ENCODE measurements around the gene MPST.

Gene MPST

GRCh38 chr22:37049224-37049623 is 29.7 kb downstream of the MPST start:
- no peaks in the 10 kb centered on the region for H4K20me1 ChIP-seq (ENCODE audit: insufficient read depth, low read length)
- H3K27ac ChIP-seq (ENCODE audit: low read length) = no peak overlapping the region
- H3K4me3 ChIP-seq (ENCODE audit: low read length) = no peak overlapping the region
- H3K9ac ChIP-seq (ENCODE audit: low read length) = no peak overlapping the region
- no peak for TF ChIP-seq EZH2phosphoT487 (IDR thresholded peaks at IDR 0.05; ENCODE audit: low read depth)
- TF ChIP-seq, protein P1, sequence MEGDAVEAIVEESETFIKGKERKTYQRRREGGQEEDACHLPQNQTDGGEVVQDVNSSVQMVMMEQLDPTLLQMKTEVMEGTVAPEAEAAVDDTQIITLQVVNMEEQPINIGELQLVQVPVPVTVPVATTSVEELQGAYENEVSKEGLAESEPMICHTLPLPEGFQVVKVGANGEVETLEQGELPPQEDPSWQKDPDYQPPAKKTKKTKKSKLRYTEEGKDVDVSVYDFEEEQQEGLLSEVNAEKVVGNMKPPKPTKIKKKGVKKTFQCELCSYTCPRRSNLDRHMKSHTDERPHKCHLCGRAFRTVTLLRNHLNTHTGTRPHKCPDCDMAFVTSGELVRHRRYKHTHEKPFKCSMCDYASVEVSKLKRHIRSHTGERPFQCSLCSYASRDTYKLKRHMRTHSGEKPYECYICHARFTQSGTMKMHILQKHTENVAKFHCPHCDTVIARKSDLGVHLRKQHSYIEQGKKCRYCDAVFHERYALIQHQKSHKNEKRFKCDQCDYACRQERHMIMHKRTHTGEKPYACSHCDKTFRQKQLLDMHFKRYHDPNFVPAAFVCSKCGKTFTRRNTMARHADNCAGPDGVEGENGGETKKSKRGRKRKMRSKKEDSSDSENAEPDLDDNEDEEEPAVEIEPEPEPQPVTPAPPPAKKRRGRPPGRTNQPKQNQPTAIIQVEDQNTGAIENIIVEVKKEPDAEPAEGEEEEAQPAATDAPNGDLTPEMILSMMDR (IDR thresholded peaks at IDR 0.05; ENCODE audit: low read depth, low read length) = no peak
- H3K79me2 ChIP-seq (ENCODE audit: low read length) = no peaks in the 10 kb centered on the region
- peaks cover 22% of the 10 kb centered on the region for H3K4me1 ChIP-seq (ENCODE audit: low read length)
- no peak overlapping the region for H2AFZ ChIP-seq (ENCODE audit: low read depth, low read length)
- no peak overlapping the region for H3K4me2 ChIP-seq (ENCODE audit: low read length)
- H3K27me3 ChIP-seq (ENCODE audit: low read depth, low read length) = no peaks in the 10 kb centered on the region; the same call in 1 of the 2 replicates
- no peaks in the 10 kb centered on the region for H3K36me3 ChIP-seq (replicated peaks; ENCODE audit: low read depth, low read length)
- no peaks in the 10 kb centered on the region for H3K9me3 ChIP-seq (ENCODE audit: insufficient read depth, low read length)

DNA sequence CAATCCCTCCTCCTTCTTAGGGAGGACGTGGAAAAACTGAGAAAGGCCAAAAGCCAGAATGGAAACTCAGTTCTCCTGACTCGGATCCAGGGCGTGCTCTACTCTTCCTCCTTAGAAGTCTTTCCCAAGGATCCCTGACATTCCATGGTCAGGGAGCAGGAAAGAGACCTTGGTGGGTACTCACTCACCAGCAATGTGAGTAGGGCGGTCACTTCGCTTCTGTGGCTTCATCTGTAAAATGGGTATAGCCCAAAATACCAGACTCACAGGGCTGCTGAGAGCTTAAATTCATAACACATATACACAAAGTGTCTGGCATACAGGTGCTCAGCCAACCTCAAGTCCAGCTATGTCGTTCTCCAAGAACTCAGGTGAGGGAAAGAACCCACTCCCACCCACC is 31.4 kb downstream of the MPST start:
- no peak overlapping the region for H2AFZ ChIP-seq (ENCODE audit: low read depth, low read length)
- peak overlapping the region; percentile 97; the same call in 1 of the 2 replicates for H3K4me2 ChIP-seq (ENCODE audit: low read length)

GRCh38 chr22:37051391-37052385 is 32.1 kb downstream of the MPST start, which contains the start of gene KCTD17:
TSS of gene KCTD17 (plus strand) at chr22:37051742. CDS start at chr22:37051761, 19 bp downstream.
- H3K4me3 ChIP-seq (ENCODE audit: low read length) = peak within 1 kb of the TSS; percentile 84
- no peaks in the 10 kb centered on the region for H3K79me2 ChIP-seq (ENCODE audit: low read length)
- no peak within 1 kb of the TSS for H3K27ac ChIP-seq (ENCODE audit: low read length)
- H2AFZ ChIP-seq (ENCODE audit: low read depth, low read length) = peak within 1 kb of the TSS; percentile 91
- H3K4me2 ChIP-seq (ENCODE audit: low read length) = peak within 1 kb of the TSS; percentile 97
- H3K27me3 ChIP-seq (ENCODE audit: low read depth, low read length) = no peaks in the 10 kb centered on the region; the same call in 1 of the 2 replicates
- no peaks in the 10 kb centered on the region for H3K9me3 ChIP-seq (ENCODE audit: insufficient read depth, low read length)
- TF ChIP-seq, protein P1 (IDR thresholded peaks at IDR 0.05; ENCODE audit: low read depth, low read length) = peak; percentile 15; the same call in 1 of the 2 replicates
- TF ChIP-seq EZH2phosphoT487 (IDR thresholded peaks at IDR 0.05; ENCODE audit: low read depth) = no peak
- peaks cover 6% of the 10 kb centered on the region for H3K4me1 ChIP-seq (ENCODE audit: low read length)
- peak within 1 kb of the TSS; percentile 58 for H3K9ac ChIP-seq (ENCODE audit: low read length)
- no peaks in the 10 kb centered on the region for H4K20me1 ChIP-seq (ENCODE audit: insufficient read depth, low read length)
- H3K36me3 ChIP-seq (replicated peaks; ENCODE audit: low read depth, low read length) = no peaks in the 10 kb centered on the region

More for the DNA sequence above, 31.4 kb downstream of the MPST start:
- Histone ChIP-seq H3K4me1 (ENCODE audit: low read length) (peaks cover 6% of the 10 kb centered on the region), H3K27ac (ENCODE audit: low read length) (no peak overlapping the region), H3K79me2 (ENCODE audit: low read length) (no peaks in the 10 kb centered on the region), H4K20me1 (ENCODE audit: insufficient read depth, low read length) (no peaks in the 10 kb centered on the region), H3K9ac (ENCODE audit: low read length) (no peak overlapping the region), H3K9me3 (ENCODE audit: insufficient read depth, low read length) (no peaks in the 10 kb centered on the region), H3K36me3 (replicated peaks; ENCODE audit: low read depth, low read length) (no peaks in the 10 kb centered on the region), H3K27me3 (ENCODE audit: low read depth, low read length) (no peaks in the 10 kb centered on the region; the same call in 1 of the 2 replicates), H3K4me3 (ENCODE audit: low read length) (peak overlapping the region; percentile 84)
- no peak for TF ChIP-seq EZH2phosphoT487 (IDR thresholded peaks at IDR 0.05; ENCODE audit: low read depth)
- TF ChIP-seq, protein P1 (IDR thresholded peaks at IDR 0.05; ENCODE audit: low read depth, low read length) = no peak

Measured in OCI-LY3 (cell line).